Endothelial cell of umbilical vein (primary cell): ENCODE results near the gene PLCB4.
A peak's percentile ranks its signal among the peaks of the same experiment; 100 is the strongest.

Experiments
- EZH2 ChIP-seq: IDR thresholded peaks from 2 replicates; pipeline ENCODE4 v1.6.1; 2012; ENCODE audit warnings: borderline replicate concordance, low read depth, mild to moderate bottlenecking, moderate library complexity, low read length, inconsistent platforms; ENCODE audit not compliant: severe bottlenecking
- FOS ChIP-seq: IDR thresholded peaks from 2 replicates; pipeline ENCODE4 v1.6.1; 2011; ENCODE audit warnings: mild to moderate bottlenecking, low read length, moderate library complexity, borderline replicate concordance; ENCODE audit not compliant: insufficient read depth
- JUN ChIP-seq: IDR thresholded peaks from 2 replicates; pipeline ENCODE4 v1.6.1; 2011; ENCODE audit warnings: borderline replicate concordance, low read depth; ENCODE audit not compliant: insufficient read length, insufficient read depth
- MYC ChIP-seq: IDR thresholded peaks from one replicate; pipeline ENCODE4 v1.6.1; 2011; ENCODE audit warnings: mild to moderate bottlenecking, low read depth, low read length
- POLR2A ChIP-seq: IDR thresholded peaks from 2 replicates; pipeline ENCODE4 v1.6.1; 2012; ENCODE audit warnings: low read depth, mild to moderate bottlenecking, control low read depth, low read length
- POLR2AphosphoS5 ChIP-seq: IDR thresholded peaks from 2 replicates; pipeline ENCODE4 v1.6.1; 2012; ENCODE audit warnings: low read depth, mild to moderate bottlenecking, control low read depth, low read length, moderate library complexity; ENCODE audit not compliant: insufficient read depth
- TF ChIP-seq, protein P1 (sequence below), 2 donors: IDR thresholded peaks; 1 replicate in 1 of 2; 2 replicates in 1 of 2; pipeline ENCODE4 v1.5.1; 2011; ENCODE audit warnings: low read length in 2 of 2, mild to moderate bottlenecking in 2 of 2, moderate library complexity in 2 of 2, control low read depth in 1 of 2, inconsistent platforms in 1 of 2, low read depth in 1 of 2; ENCODE audit not compliant: insufficient read depth in 1 of 2; ENCODE audit errors: extremely low read depth in 1 of 2

DNA sequence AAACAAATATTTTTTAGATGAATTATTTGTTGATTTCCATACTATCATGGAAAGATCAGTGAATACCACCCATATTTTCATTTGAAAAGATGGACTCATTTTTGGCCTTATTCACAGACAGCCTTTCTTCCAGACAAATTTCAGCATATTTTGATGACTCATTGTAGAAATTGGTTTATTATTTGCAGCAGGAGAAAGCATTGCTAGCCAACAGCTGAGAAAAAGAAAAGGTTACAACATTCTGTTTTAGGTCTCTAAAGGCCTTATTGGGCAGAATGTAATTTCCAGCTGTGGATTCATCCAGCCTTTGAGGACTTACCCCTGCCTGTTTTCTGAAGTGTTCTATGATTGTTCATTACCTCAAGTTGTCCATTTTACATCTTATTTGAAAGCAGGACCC is 201.9 kb downstream of the PLCB4 start:
- no peak for TF ChIP-seq POLR2AphosphoS5
- TF ChIP-seq, protein P1, sequence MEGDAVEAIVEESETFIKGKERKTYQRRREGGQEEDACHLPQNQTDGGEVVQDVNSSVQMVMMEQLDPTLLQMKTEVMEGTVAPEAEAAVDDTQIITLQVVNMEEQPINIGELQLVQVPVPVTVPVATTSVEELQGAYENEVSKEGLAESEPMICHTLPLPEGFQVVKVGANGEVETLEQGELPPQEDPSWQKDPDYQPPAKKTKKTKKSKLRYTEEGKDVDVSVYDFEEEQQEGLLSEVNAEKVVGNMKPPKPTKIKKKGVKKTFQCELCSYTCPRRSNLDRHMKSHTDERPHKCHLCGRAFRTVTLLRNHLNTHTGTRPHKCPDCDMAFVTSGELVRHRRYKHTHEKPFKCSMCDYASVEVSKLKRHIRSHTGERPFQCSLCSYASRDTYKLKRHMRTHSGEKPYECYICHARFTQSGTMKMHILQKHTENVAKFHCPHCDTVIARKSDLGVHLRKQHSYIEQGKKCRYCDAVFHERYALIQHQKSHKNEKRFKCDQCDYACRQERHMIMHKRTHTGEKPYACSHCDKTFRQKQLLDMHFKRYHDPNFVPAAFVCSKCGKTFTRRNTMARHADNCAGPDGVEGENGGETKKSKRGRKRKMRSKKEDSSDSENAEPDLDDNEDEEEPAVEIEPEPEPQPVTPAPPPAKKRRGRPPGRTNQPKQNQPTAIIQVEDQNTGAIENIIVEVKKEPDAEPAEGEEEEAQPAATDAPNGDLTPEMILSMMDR (IDR thresholded peaks at IDR 0.05; ENCODE audit: extremely low read depth in 1 of 2, insufficient read depth in 1 of 2, low read depth in 1 of 2, low read length in 2 of 2), result no peak
- no peak for TF ChIP-seq POLR2A
- peak; percentile 15 for TF ChIP-seq JUN
- TF ChIP-seq EZH2, result no peak
- no peak for TF ChIP-seq FOS
- no peak for TF ChIP-seq MYC
